HepG2 (cell line): ENCODE results near the gene KIF26B. TPM values are rescaled to one million over a fixed set of nuclear protein-coding genes. Genes with fewer than 3 reads are reported as not detected.
A peak's percentile ranks its signal among the peaks of the same experiment; 100 is the strongest.

Experiments
- ATF7-NPFF ChIP-seq: sonication (generic); formaldehyde crosslinking; IDR thresholded peaks from 2 replicates; pipeline ENCODE4 v1.8.1; 2023; ENCODE audit warnings: mild to moderate bottlenecking, low read depth, missing genetic modification reagents, moderate library complexity
- BCL6 ChIP-seq: IDR thresholded peaks from 2 replicates; pipeline ENCODE4 v1.6.1; 2016; ENCODE audit warnings: missing genetic modification reagents, missing compliant biosample characterization
- DMAP1 ChIP-seq: IDR thresholded peaks from 2 replicates; pipeline ENCODE4 v1.6.1; 2016
- KDM5A ChIP-seq: fragments of 200-600 bp; sonication (generic); IDR thresholded peaks from 2 replicates; pipeline ENCODE4 v1.7.0; 2018; ENCODE audit warnings: antibody characterized with exemption, mild to moderate bottlenecking, low read length, borderline replicate concordance
- NFATC3 ChIP-seq: sonication (generic); formaldehyde crosslinking; IDR thresholded peaks from 2 replicates; pipeline ENCODE4 v1.5.1; 2020; ENCODE audit warnings: mild to moderate bottlenecking, missing genetic modification reagents
- TBX2 ChIP-seq: sonication (generic); formaldehyde crosslinking; IDR thresholded peaks from 2 replicates; pipeline ENCODE4 v1.5.0; 2020; ENCODE audit warnings: missing genetic modification reagents, mild to moderate bottlenecking, borderline replicate concordance
- ZBTB7B ChIP-seq: sonication (generic); formaldehyde crosslinking; IDR thresholded peaks from 2 replicates; pipeline ENCODE4 v1.4.0; 2020; ENCODE audit warnings: missing genetic modification reagents
- ZNF274 ChIP-seq: sonication (generic); formaldehyde crosslinking; IDR thresholded peaks from 2 replicates; pipeline ENCODE4 v1.5.1; 2020; ENCODE audit warnings: mild to moderate bottlenecking, missing genetic modification reagents
- ZNF556 ChIP-seq: sonication (generic); formaldehyde crosslinking; IDR thresholded peaks from 2 replicates; pipeline ENCODE4 v1.4.0; 2020; ENCODE audit warnings: mild to moderate bottlenecking, missing genetic modification reagents, borderline replicate concordance
- ZNF766 ChIP-seq: sonication (generic); formaldehyde crosslinking; IDR thresholded peaks from 2 replicates; pipeline ENCODE4 v1.5.0; 2020; ENCODE audit warnings: missing genetic modification reagents, borderline replicate concordance
- ZNF782 ChIP-seq: sonication (generic); formaldehyde crosslinking; IDR thresholded peaks from 2 replicates; pipeline ENCODE4 v1.4.0; 2020; ENCODE audit warnings: missing genetic modification reagents, mild to moderate bottlenecking, borderline replicate concordance
- ZNF839 ChIP-seq: sonication (generic); formaldehyde crosslinking; IDR thresholded peaks from 2 replicates; pipeline ENCODE4 v1.4.0; 2020; ENCODE audit warnings: missing genetic modification reagents, mild to moderate bottlenecking, borderline replicate concordance
- ZNF841 ChIP-seq: sonication (generic); formaldehyde crosslinking; IDR thresholded peaks from 2 replicates; pipeline ENCODE4 v1.8.1; 2023; ENCODE audit warnings: missing genetic modification reagents, borderline replicate concordance
- polyA plus RNA-seq, 8 experiments: library from polyadenylated mRNA; depleted of rRNA in 3 of 8; stranded (reverse) in 7 of 8; unstranded in 1 of 8; fragments of >200 nt; fragmentation: Illumina TruSeq in 4 of 8; extraction: Trizol in 4 of 8; gene quantifications; 2 replicates each; pipeline versions ENCODE4 v1.2.1 to v1.2.3, GENCODE V29; 2011 to 2016; ENCODE audit warnings: low read depth in 4 of 8, missing spikeins in 1 of 8, mixed read lengths in 1 of 8; ENCODE audit not compliant: insufficient read depth in 1 of 8
- total RNA-seq, 5 experiments: library from RNA; depleted of rRNA; stranded (reverse); fragments of >200 nt; fragmentation: Illumina TruSeq; extraction: Trizol; gene quantifications; 2 replicates each; pipeline ENCODE4 v1.2.3, GENCODE V29; 2016; ENCODE audit warnings: low read depth in 1 of 5
- TF ChIP-seq, protein P1 (sequence below): sonication (generic); formaldehyde crosslinking; IDR thresholded peaks from 2 replicates; pipeline ENCODE4 v1.4.0; 2020; ENCODE audit warnings: missing genetic modification reagents, mild to moderate bottlenecking, borderline replicate concordance
- TF ChIP-seq, protein P2 (sequence below): sonication (generic); formaldehyde crosslinking; IDR thresholded peaks from 2 replicates; pipeline ENCODE4 v1.4.0; 2020; ENCODE audit warnings: missing genetic modification reagents
- TF ChIP-seq, protein P3 (sequence below): sonication (generic); formaldehyde crosslinking; IDR thresholded peaks from 2 replicates; pipeline ENCODE4 v1.4.0; 2020; ENCODE audit warnings: low read depth, missing genetic modification reagents
- TF ChIP-seq, protein P4 (sequence below): sonication (generic); formaldehyde crosslinking; IDR thresholded peaks from 2 replicates; pipeline ENCODE4 v1.8.1; 2023; ENCODE audit warnings: missing genetic modification reagents, mild to moderate bottlenecking, borderline replicate concordance

KIF26B gene
- total and polyA plus RNA-seq, 2 of the 13 experiments (the other 11 are each of a cell fraction or from before 2014, with no cell fraction given), result 0.08 to 0.09 TPM

DNA sequence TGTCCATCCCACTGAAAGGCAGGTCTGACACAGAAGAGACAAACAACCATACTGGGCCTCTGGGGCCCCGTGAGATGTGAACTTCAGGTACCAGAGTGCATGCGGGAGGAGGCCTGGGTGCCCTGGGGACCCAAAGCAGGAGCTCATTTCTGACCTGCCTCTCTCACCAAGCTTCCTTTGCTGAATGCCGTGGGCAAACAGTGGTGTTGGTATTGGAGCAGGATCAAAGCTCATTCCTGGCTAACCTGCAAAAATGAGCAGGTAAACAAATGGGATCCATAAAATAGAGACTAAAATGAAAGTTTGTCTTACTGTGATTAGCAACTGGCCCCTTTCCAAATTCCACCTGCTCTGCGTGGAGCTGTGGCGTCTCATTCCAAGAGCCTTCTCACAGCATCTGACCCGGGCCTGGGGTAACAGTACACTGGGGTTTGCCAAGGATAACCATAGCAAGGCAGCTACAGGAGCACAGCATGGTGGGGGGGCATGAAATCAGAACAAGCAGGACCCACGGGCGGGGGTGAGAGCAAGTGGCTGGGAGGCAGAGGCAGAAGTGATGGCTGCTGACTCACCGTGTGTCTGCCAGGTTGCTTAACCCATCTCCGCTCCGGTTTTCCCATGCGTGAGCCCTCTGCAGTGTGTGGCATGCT is 103.6 kb downstream of the KIF26B start (continued):
- TF ChIP-seq, protein P1, sequence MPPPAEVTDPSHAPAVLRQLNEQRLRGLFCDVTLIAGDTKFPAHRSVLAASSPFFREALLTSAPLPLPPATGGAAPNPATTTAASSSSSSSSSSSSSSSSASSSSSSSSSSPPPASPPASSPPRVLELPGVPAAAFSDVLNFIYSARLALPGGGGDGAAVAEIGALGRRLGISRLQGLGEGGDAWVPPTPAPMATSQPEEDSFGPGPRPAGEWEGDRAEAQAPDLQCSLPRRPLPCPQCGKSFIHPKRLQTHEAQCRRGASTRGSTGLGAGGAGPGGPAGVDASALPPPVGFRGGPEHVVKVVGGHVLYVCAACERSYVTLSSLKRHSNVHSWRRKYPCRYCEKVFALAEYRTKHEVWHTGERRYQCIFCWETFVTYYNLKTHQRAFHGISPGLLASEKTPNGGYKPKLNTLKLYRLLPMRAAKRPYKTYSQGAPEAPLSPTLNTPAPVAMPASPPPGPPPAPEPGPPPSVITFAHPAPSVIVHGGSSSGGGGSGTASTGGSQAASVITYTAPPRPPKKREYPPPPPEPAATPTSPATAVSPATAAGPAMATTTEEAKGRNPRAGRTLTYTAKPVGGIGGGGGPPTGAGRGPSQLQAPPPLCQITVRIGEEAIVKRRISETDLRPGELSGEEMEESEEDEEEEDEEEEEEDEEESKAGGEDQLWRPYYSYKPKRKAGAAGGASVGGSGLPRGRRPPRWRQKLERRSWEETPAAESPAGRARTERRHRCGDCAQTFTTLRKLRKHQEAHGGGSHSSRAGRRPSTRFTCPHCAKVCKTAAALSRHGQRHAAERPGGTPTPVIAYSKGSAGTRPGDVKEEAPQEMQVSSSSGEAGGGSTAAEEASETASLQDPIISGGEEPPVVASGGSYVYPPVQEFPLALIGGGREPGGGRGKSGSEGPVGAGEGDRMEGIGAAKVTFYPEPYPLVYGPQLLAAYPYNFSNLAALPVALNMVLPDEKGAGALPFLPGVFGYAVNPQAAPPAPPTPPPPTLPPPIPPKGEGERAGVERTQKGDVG (CRISPR knock-in tag), result no peak
- TF ChIP-seq, protein P2, sequence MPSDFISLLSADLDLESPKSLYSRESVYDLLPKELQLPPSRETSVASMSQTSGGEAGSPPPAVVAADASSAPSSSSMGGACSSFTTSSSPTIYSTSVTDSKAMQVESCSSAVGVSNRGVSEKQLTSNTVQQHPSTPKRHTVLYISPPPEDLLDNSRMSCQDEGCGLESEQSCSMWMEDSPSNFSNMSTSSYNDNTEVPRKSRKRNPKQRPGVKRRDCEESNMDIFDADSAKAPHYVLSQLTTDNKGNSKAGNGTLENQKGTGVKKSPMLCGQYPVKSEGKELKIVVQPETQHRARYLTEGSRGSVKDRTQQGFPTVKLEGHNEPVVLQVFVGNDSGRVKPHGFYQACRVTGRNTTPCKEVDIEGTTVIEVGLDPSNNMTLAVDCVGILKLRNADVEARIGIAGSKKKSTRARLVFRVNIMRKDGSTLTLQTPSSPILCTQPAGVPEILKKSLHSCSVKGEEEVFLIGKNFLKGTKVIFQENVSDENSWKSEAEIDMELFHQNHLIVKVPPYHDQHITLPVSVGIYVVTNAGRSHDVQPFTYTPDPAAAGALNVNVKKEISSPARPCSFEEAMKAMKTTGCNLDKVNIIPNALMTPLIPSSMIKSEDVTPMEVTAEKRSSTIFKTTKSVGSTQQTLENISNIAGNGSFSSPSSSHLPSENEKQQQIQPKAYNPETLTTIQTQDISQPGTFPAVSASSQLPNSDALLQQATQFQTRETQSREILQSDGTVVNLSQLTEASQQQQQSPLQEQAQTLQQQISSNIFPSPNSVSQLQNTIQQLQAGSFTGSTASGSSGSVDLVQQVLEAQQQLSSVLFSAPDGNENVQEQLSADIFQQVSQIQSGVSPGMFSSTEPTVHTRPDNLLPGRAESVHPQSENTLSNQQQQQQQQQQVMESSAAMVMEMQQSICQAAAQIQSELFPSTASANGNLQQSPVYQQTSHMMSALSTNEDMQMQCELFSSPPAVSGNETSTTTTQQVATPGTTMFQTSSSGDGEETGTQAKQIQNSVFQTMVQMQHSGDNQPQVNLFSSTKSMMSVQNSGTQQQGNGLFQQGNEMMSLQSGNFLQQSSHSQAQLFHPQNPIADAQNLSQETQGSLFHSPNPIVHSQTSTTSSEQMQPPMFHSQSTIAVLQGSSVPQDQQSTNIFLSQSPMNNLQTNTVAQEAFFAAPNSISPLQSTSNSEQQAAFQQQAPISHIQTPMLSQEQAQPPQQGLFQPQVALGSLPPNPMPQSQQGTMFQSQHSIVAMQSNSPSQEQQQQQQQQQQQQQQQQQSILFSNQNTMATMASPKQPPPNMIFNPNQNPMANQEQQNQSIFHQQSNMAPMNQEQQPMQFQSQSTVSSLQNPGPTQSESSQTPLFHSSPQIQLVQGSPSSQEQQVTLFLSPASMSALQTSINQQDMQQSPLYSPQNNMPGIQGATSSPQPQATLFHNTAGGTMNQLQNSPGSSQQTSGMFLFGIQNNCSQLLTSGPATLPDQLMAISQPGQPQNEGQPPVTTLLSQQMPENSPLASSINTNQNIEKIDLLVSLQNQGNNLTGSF (CRISPR knock-in tag), result no peak
- no peak for TF ChIP-seq ZNF274
- TF ChIP-seq ZBTB7B (CRISPR knock-in tag), result no peak
- TF ChIP-seq TBX2, result peak; percentile 87
- TF ChIP-seq DMAP1 (CRISPR knock-in tag), result no peak
- TF ChIP-seq, protein P3, sequence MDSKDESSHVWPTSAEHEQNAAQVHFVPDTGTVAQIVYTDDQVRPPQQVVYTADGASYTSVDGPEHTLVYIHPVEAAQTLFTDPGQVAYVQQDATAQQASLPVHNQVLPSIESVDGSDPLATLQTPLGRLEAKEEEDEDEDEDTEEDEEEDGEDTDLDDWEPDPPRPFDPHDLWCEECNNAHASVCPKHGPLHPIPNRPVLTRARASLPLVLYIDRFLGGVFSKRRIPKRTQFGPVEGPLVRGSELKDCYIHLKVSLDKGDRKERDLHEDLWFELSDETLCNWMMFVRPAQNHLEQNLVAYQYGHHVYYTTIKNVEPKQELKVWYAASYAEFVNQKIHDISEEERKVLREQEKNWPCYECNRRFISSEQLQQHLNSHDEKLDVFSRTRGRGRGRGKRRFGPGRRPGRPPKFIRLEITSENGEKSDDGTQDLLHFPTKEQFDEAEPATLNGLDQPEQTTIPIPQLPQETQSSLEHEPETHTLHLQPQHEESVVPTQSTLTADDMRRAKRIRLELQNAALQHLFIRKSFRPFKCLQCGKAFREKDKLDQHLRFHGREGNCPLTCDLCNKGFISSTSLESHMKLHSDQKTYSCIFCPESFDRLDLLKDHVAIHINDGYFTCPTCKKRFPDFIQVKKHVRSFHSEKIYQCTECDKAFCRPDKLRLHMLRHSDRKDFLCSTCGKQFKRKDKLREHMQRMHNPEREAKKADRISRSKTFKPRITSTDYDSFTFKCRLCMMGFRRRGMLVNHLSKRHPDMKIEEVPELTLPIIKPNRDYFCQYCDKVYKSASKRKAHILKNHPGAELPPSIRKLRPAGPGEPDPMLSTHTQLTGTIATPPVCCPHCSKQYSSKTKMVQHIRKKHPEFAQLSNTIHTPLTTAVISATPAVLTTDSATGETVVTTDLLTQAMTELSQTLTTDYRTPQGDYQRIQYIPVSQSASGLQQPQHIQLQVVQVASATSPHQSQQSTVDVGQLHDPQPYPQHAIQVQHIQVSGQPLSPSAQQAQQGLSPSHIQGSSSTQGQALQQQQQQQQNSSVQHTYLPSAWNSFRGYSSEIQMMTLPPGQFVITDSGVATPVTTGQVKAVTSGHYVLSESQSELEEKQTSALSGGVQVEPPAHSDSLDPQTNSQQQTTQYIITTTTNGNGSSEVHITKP, result no peak
- no peak for TF ChIP-seq ZNF766 (CRISPR knock-in tag)
- no peak for TF ChIP-seq ZNF841
- TF ChIP-seq, protein P4, sequence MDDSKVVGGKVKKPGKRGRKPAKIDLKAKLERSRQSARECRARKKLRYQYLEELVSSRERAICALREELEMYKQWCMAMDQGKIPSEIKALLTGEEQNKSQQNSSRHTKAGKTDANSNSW (CRISPR knock-in tag), result no peak
- TF ChIP-seq ZNF556 (CRISPR knock-in tag), result no peak
- TF ChIP-seq BCL6 (CRISPR knock-in tag), result peak; percentile 91
- TF ChIP-seq ATF7-NPFF (CRISPR knock-in tag), result no peak
- TF ChIP-seq NFATC3 (CRISPR knock-in tag), result no peak
- TF ChIP-seq ZNF782, result no peak
- TF ChIP-seq KDM5A, result no peak
- no peak for TF ChIP-seq ZNF839
